H7 (cell line): Measurements from ENCODE around the gene CCDC85C. TPM values are rescaled to one million over a fixed set of nuclear protein-coding genes. Genes with fewer than 3 reads are reported as not detected.

Source experiments
- DNase-seq: peaks from one replicate; pipeline ENCODE4 v3.0.0; 2012
- H3K27me3 ChIP-seq: 2 replicates; pipeline ENCODE4 v1.6.0; 2011; ENCODE audit warnings: mild to moderate bottlenecking, low read length; ENCODE audit not compliant: control insufficient read depth, insufficient read depth
- H3K36me3 ChIP-seq: replicated peaks from 2 replicates; pipeline ENCODE4 v1.5.1; 2011; ENCODE audit warnings: low read length; ENCODE audit not compliant: control insufficient read depth, insufficient read depth
- H3K4me3 ChIP-seq: 2 replicates; pipeline ENCODE4 v1.5.1; 2011; ENCODE audit warnings: low read depth, mild to moderate bottlenecking, control low read depth, low read length, moderate library complexity; ENCODE audit not compliant: insufficient read depth
- total RNA-seq: library from RNA; depleted of rRNA; stranded (reverse); fragments of >200 nt; shearing (Covaris generic); gene quantifications from 2 replicates; pipeline ENCODE4 v1.2.3, GENCODE V29; 2014

CCDC85C gene
- total RNA-seq, 1 experiment from 2014 or later: 50.2 TPM

GRCh38 chr14:99579120-99579836, 24.7 kb downstream of the CCDC85C start:
- no peak for DNase-seq
- no peaks in the 10 kb centered on the region for H3K36me3 ChIP-seq
- no peak overlapping the region for H3K4me3 ChIP-seq
- H3K27me3 ChIP-seq: no peaks in the 10 kb centered on the region

- no peak for DNase-seq
- H3K27me3 ChIP-seq: no peaks in the 10 kb centered on the region
- H3K36me3 ChIP-seq: no peaks in the 10 kb centered on the region
- H3K4me3 ChIP-seq: no peak overlapping the region
Observed at GRCh38 chr14:99578541-99579101, 25.4 kb downstream of the CCDC85C start.

- no peak for DNase-seq
- H3K27me3 ChIP-seq: no peaks in the 10 kb centered on the region
- H3K4me3 ChIP-seq: no peak overlapping the region
- no peaks in the 10 kb centered on the region for H3K36me3 ChIP-seq
Observed at GRCh38 chr14:99576761-99577705, 27.0 kb downstream of the CCDC85C start.

- no peak for DNase-seq
- Histone ChIP-seq H3K27me3 (no peaks in the 10 kb centered on the region), H3K36me3 (no peaks in the 10 kb centered on the region), H3K4me3 (no peak overlapping the region)
Observed at GRCh38 chr14:99576304-99576703, 27.7 kb downstream of the CCDC85C start.

GRCh38 chr14:99575043-99576023, 28.7 kb downstream of the CCDC85C start:
- H3K27me3 ChIP-seq: no peaks in the 10 kb centered on the region
- H3K36me3 ChIP-seq: no peaks in the 10 kb centered on the region
- H3K4me3 ChIP-seq: no peak overlapping the region
- DNase-seq: no peak

- no peaks in the 10 kb centered on the region for H3K27me3 ChIP-seq
- no peak overlapping the region for H3K4me3 ChIP-seq
- no peaks in the 10 kb centered on the region for H3K36me3 ChIP-seq
- DNase-seq: peak; percentile 87
Observed at GRCh38 chr14:99574099-99574880, 29.7 kb downstream of the CCDC85C start.

- DNase-seq: no peak
- Histone ChIP-seq H3K36me3 (no peaks in the 10 kb centered on the region), H3K4me3 (no peak overlapping the region), H3K27me3 (no peaks in the 10 kb centered on the region)
Observed at GRCh38 chr14:99573436-99574098, 30.4 kb downstream of the CCDC85C start.

GRCh38 chr14:99573000-99573330, 31.0 kb downstream of the CCDC85C start:
- Histone ChIP-seq H3K27me3 (no peaks in the 10 kb centered on the region), H3K36me3 (no peaks in the 10 kb centered on the region), H3K4me3 (no peak overlapping the region)
- DNase-seq: no peak

- Histone ChIP-seq H3K4me3 (no peak overlapping the region), H3K36me3 (no peaks in the 10 kb centered on the region), H3K27me3 (no peaks in the 10 kb centered on the region)
- no peak for DNase-seq
Observed at GRCh38 chr14:99572173-99572999, 31.6 kb downstream of the CCDC85C start.

- no peaks in the 10 kb centered on the region for H3K36me3 ChIP-seq
- H3K4me3 ChIP-seq: no peak overlapping the region
- no peaks in the 10 kb centered on the region for H3K27me3 ChIP-seq
- no peak for DNase-seq
Observed at GRCh38 chr14:99571303-99571986, 32.6 kb downstream of the CCDC85C start.

- no peaks in the 10 kb centered on the region for H3K36me3 ChIP-seq
- no peak overlapping the region for H3K4me3 ChIP-seq
- DNase-seq: peak; percentile 85
Observed at GRCh38 chr14:99570544-99571302, 33.3 kb downstream of the CCDC85C start.

More at GRCh38 chr14:99570544-99571302, 33.3 kb downstream of the CCDC85C start:
- H3K27me3 ChIP-seq: no peaks in the 10 kb centered on the region
